Endothelial cell (in vitro differentiated cells): ENCODE results near the gene PTTG1IP. TPM values are rescaled to one million over a fixed set of nuclear protein-coding genes. Genes with fewer than 3 reads are reported as not detected.
"Not testable (repeated sequence)": the region's sequence is repeated elsewhere in the genome, so short reads cannot be mapped to it uniquely, and the experiment has no call there.

Experiments
- DNase-seq: peaks from one replicate; pipeline ENCODE4 v3.0.0; 2021; ENCODE audit warnings: low spot score
- H3K27ac Mint-ChIP-seq: one replicate; pipeline ENCODE4 v1.8.0; 2021; ENCODE audit warnings: mixed read lengths, inconsistent platforms; ENCODE audit not compliant: unreplicated experiment
- H3K27me3 Mint-ChIP-seq: one replicate; pipeline ENCODE4 v1.8.0; 2021; ENCODE audit warnings: mild to moderate bottlenecking, moderate library complexity, mixed read lengths, inconsistent platforms; ENCODE audit not compliant: unreplicated experiment
- H3K36me3 Mint-ChIP-seq: one replicate; pipeline ENCODE4 v1.8.0; 2021; ENCODE audit warnings: mild to moderate bottlenecking, low read depth, mixed read lengths, inconsistent platforms; ENCODE audit not compliant: unreplicated experiment
- H3K4me1 Mint-ChIP-seq: one replicate; pipeline ENCODE4 v1.8.0; 2021; ENCODE audit warnings: mild to moderate bottlenecking, mixed read lengths, inconsistent platforms; ENCODE audit not compliant: unreplicated experiment
- H3K4me3 Mint-ChIP-seq: one replicate; pipeline ENCODE4 v1.8.0; 2021; ENCODE audit warnings: mild to moderate bottlenecking, mixed read lengths, inconsistent platforms; ENCODE audit not compliant: unreplicated experiment
- H3K9me3 Mint-ChIP-seq: one replicate; pipeline ENCODE4 v1.8.0; 2021; ENCODE audit warnings: mixed read lengths, inconsistent platforms; ENCODE audit not compliant: unreplicated experiment
- CTCF ChIP-seq: fragments of 200-600 bp; sonication (generic); IDR thresholded peaks from one replicate; pipeline ENCODE4 v1.5.0; 2021; ENCODE audit warnings: antibody characterized with exemption; ENCODE audit not compliant: unreplicated experiment
- total RNA-seq: library from RNA; stranded (reverse); fragmentation: NEBNext Ultra II Directional; extraction: Animal tissue kit (Norgen Biotek cat#: 25700); gene quantifications from one replicate; pipeline ENCODE4 v1.2.1, GENCODE V29; 2021; ENCODE audit not compliant: unreplicated experiment

PTTG1IP gene
- total RNA-seq, 1 donor from 2014 or later, result 223 TPM

DNA sequence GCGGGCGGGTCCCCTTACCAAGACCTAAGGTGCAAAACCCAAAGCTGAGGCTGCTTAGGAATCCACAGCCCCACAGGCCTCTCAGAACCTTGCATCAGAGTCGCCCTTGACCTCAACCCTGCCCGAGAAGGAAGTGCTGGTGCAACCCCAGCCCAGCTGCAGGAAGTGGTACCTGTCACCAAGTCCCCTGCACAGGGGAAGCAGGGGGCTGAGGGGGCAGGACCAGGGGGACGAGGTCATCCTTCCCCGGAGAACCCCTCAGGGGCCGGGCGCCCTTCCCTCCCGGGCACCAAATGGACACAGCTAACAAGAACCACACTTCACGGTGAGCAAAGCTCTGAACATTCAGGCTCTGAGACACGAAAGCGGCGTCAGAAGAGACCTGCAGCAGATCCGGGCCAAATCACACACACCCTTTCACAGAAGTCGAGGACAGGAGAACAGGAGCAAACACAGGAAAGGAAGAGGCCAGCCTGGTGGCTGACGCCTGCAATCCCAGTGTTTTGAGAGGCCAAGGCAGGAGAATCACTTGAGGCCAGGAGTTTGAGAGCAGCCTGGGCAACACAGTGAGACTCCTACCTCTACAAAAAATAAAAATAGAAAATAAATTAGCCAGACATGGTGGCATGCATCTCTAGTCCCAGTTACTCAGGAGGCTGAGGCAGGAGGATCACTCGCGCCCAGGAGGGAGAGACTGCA is 40.8 kb upstream of the PTTG1IP start:
- Mint-ChIP-seq H3K27ac (no peak overlapping the region), H3K27me3 (peaks cover 7% of the 10 kb centered on the region), H3K4me1 (peaks cover 10% of the 10 kb centered on the region), H3K9me3 (no peaks in the 10 kb centered on the region), H3K4me3 (no peak overlapping the region), H3K36me3 (no peaks in the 10 kb centered on the region)
- DNase-seq, result no peak
- TF ChIP-seq CTCF, result no peak

GRCh38 chr21:44913425-44914175 is 40.1 kb upstream of the PTTG1IP start:
- no peaks in the 10 kb centered on the region for H3K36me3 Mint-ChIP-seq
- peaks cover 10% of the 10 kb centered on the region for H3K4me1 Mint-ChIP-seq
- peaks cover 7% of the 10 kb centered on the region for H3K27me3 Mint-ChIP-seq
- no peaks in the 10 kb centered on the region for H3K9me3 Mint-ChIP-seq
- no peak overlapping the region for H3K27ac Mint-ChIP-seq
- TF ChIP-seq CTCF, result no peak
- DNase-seq, result no peak
- no peak overlapping the region for H3K4me3 Mint-ChIP-seq

DNA sequence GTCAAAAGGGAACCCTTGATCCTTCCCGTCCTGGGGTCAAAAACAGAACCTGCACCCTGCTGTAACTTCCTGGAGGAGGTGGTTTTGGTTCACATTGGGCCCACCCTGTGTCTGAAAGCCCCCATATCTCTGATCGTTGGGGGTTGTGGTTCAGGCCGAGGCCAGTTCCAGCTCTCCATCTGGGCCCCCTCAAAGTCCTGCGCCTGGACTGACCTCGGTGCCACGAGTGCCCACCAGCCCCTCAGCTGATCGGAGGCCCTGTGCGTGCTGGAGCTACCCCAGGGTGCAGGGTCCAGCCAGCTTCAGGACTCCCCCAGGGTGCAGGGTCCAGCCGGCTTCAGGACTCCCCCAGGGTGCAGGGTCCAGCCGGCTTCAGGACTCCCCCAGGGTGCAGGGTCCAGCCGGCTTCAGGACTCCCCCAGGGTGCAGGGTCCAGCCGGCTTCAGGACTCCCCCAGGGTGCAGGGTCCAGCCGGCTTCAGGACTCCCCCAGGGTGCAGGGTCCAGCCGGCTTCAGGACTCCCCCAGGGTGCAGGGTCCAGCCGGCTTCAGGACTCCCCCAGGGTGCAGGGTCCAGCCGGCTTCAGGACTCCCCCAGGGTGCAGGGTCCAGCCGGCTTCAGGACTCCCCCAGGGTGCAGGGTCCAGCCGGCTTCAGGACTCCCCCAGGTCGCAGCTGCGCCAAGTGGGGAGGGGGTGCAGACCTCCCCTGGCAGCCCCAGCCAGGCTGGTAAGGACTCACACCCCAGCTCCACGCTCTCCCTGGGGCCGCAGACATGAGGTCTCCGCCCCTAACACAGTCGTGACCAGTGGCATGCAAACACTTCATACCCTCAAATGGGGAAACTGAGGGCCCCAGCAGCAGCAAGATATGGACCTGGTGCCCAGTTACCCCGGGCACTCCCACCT is 39.3 kb upstream of the PTTG1IP start:
- H3K36me3 Mint-ChIP-seq, DNase-seq, H3K9me3 Mint-ChIP-seq, H3K4me3 Mint-ChIP-seq, H3K27me3 Mint-ChIP-seq, H3K4me1 Mint-ChIP-seq, H3K27ac Mint-ChIP-seq: not testable (repeated sequence)

DNA sequence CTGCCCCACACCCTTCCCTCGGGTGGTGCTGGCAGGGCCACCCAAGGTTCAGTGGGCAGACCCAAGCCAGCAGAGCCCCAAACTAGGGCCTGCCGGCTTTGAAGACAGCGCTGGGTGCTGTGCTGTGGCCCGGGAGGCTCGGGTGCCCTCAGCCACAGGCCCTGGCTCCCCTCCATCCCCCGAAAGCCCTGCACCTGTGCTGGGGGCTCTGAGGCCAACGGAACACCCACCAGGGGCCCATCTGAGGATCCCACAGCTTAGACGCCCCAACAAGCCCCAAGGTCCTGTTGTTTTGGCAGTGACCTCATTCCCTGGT is 38.6 kb upstream of the PTTG1IP start:
- Mint-ChIP-seq H3K27ac (no peak overlapping the region), H3K9me3 (no peaks in the 10 kb centered on the region), H3K4me3 (no peak overlapping the region), H3K36me3 (no peaks in the 10 kb centered on the region), H3K4me1 (peaks cover 10% of the 10 kb centered on the region), H3K27me3 (peaks cover 6% of the 10 kb centered on the region)
- no peak for TF ChIP-seq CTCF
- DNase-seq, result no peak

- H3K36me3 Mint-ChIP-seq, result no peaks in the 10 kb centered on the region
- H3K4me3 Mint-ChIP-seq, result no peak overlapping the region
- H3K4me1 Mint-ChIP-seq, result peaks cover 10% of the 10 kb centered on the region
- peaks cover 6% of the 10 kb centered on the region for H3K27me3 Mint-ChIP-seq
- no peak overlapping the region for H3K27ac Mint-ChIP-seq
- DNase-seq, result no peak
- H3K9me3 Mint-ChIP-seq, result no peaks in the 10 kb centered on the region
- no peak for TF ChIP-seq CTCF
These were observed 38.1 kb upstream of the PTTG1IP start for GRCh38 chr21:44911384-44912157.
